GM06990 (cell line): ENCODE results near the gene HGD.
"Not testable (repeated sequence)": the region's sequence is repeated elsewhere in the genome, so short reads cannot be mapped to it uniquely, and the experiment has no call there.

Experiments used
- DNase-seq: peaks from one replicate; pipeline ENCODE4 v3.0.0-alpha.2; 2011; ENCODE audit not compliant: insufficient read length; ENCODE audit errors: extremely low read depth
- H3K27me3 ChIP-seq: replicated peaks from 2 replicates; pipeline ENCODE4 v1.6.0; 2011; ENCODE audit warnings: low read length; ENCODE audit not compliant: control insufficient read depth, insufficient read depth
- H3K36me3 ChIP-seq: 2 replicates; pipeline ENCODE4 v1.5.1; 2011; ENCODE audit warnings: low read length; ENCODE audit not compliant: control insufficient read depth, insufficient read depth
- H3K4me3 ChIP-seq: replicated peaks from 2 replicates; pipeline ENCODE4 v1.5.1; 2011; ENCODE audit warnings: low read depth, mild to moderate bottlenecking, control low read depth, low read length
- TF ChIP-seq, protein P1 (sequence below): IDR thresholded peaks from 2 replicates; pipeline ENCODE4 v1.5.1; 2011; ENCODE audit warnings: low read length, control low read depth, mild to moderate bottlenecking, inconsistent platforms; ENCODE audit not compliant: insufficient read depth, poor library complexity, severe bottlenecking

The HGD gene

DNA sequence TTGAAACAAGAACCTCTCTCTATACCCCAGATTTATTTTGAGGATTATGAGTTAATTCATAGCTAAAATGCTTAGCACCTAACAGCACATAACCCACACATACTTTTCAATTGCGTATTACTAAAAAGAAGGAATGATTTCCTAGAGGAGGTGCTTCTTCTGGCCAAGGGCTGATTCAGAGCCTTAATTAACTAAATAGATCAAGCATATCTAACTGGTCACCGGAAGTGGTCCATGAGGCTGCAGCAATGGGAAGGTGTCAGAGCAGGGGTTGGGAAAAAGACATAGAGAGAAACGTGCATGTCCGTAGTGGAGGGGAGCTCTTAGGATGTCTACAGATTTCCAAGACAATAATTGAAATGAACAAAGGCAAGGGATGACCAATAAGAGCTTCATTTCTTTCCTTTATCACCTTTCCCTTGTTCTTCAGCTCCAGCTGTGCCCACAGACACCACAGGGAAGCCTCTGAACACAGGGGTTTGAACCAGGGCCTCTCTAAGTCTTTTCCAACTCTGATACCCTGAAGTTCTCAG, 467 bp downstream of the HGD start:
- Histone ChIP-seq H3K4me3 (no peak overlapping the region), H3K27me3 (no peaks in the 10 kb centered on the region), H3K36me3 (no peaks in the 10 kb centered on the region)
- DNase-seq, result no peak
- TF ChIP-seq, protein P1, sequence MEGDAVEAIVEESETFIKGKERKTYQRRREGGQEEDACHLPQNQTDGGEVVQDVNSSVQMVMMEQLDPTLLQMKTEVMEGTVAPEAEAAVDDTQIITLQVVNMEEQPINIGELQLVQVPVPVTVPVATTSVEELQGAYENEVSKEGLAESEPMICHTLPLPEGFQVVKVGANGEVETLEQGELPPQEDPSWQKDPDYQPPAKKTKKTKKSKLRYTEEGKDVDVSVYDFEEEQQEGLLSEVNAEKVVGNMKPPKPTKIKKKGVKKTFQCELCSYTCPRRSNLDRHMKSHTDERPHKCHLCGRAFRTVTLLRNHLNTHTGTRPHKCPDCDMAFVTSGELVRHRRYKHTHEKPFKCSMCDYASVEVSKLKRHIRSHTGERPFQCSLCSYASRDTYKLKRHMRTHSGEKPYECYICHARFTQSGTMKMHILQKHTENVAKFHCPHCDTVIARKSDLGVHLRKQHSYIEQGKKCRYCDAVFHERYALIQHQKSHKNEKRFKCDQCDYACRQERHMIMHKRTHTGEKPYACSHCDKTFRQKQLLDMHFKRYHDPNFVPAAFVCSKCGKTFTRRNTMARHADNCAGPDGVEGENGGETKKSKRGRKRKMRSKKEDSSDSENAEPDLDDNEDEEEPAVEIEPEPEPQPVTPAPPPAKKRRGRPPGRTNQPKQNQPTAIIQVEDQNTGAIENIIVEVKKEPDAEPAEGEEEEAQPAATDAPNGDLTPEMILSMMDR, result no peak

DNA sequence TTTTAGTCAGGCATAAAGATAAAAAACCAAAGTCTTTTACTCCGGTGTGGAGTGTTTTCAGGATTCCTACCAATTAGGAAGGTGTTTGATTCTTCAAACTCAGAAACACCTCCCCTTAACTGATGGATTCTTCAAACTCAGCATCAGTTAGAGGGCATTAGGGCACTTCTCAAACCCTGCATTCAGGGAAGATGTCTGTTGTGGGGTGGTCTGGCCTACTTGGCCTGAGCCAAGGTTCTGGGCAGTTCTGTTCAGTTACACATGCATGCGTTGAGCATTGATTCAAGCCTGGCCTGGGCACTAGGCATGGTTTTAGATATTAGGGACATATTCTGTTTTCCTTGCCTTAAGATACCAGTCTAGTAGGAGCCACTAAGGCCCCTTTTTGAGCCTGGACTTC, 1.0 kb downstream of the HGD start:
- H3K36me3 ChIP-seq, result no peaks in the 10 kb centered on the region
- TF ChIP-seq, protein P1, result no peak
- H3K4me3 ChIP-seq, result no peak overlapping the region
- DNase-seq, result no peak
- no peaks in the 10 kb centered on the region for H3K27me3 ChIP-seq

DNA sequence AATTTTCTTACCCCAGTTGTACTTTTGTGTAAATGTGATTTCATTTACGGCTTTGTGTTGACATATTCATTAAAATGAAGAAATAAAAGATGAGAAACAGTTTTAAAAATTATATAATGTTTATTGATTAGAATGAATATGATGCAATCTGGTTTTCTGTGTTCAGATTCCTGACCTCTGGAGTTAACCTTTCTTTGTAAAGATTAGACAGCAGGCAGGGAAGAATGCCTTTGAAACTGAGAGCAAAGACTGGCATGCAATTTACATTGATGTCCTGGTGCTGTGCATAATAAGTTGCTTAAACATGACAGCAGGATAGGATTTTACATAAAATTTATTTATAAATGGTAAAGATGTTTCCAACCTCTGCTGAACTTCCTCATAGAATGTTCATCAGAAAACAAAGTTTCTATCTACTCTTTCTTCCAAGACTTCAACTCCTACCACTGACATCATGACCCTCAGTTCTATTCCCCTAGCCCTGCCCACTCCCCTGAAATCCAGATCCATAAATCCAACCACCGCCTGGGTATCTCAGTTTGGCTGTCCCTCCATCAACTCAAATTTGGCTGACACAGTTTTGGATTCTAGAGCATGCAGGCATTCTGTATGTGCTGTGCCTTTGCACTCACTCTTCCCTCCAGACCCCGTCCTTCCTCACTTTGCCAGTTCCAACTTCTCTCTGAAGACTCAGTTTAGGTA, 1.7 kb downstream of the HGD start:
- TF ChIP-seq, protein P1, result no peak
- H3K36me3 ChIP-seq, result no peaks in the 10 kb centered on the region
- no peak for DNase-seq
- no peaks in the 10 kb centered on the region for H3K27me3 ChIP-seq
- no peak overlapping the region for H3K4me3 ChIP-seq

DNA sequence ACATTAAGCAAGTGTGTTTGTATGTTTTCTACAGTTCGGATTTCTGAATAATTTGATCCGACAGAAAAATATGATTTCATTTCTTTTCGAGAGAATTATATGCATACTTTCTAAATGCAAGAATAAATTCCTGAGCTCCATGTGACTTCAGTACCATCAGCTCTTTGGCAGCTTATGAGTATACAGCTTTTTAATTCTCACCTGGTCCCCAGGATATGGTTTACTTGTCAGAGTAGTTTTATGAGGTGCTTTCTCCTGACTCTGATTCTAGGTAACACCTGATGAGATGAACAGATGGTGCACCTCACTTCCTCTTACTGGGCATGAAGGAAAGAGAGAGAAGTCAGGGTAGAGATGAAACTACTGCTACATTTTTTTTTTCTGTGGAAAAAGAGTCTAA, 3.1 kb downstream of the HGD start:
- DNase-seq, result no peak
- Histone ChIP-seq H3K36me3 (no peaks in the 10 kb centered on the region), H3K4me3 (no peak overlapping the region), H3K27me3 (no peaks in the 10 kb centered on the region)
- TF ChIP-seq, protein P1, result no peak

DNA sequence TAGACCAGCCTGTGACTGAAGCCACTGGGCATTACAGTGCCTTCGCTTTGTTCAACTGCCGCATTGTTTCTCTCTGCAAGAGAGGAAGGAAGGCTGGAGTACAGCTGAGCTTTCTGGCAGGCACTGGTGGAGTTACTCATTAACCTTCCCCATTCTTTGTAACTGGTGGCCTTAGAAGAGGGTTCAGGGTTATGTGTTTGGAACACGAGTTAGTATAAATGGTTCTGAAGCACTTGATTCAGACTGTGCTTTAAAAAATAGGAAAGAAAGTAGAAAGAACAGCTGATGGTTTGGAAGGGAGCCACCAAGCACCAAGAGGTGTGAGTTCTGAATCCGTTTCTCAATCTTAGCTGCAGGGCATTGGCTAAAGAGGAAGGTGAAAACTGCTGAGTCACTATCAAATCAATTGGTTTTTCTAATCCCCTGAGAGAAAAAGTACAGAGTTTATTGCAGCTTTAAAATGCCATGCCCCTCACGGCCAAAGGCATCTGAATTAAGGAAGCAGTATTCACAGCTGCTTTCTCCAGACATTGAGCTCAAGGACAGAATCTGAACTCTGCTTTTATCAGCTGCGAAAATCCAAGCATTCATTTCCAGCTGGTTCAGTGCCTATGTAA, 3.6 kb downstream of the HGD start:
- no peaks in the 10 kb centered on the region for H3K36me3 ChIP-seq
- no peak overlapping the region for H3K4me3 ChIP-seq
- H3K27me3 ChIP-seq, result no peaks in the 10 kb centered on the region
- TF ChIP-seq, protein P1, result no peak
- no peak for DNase-seq

DNA sequence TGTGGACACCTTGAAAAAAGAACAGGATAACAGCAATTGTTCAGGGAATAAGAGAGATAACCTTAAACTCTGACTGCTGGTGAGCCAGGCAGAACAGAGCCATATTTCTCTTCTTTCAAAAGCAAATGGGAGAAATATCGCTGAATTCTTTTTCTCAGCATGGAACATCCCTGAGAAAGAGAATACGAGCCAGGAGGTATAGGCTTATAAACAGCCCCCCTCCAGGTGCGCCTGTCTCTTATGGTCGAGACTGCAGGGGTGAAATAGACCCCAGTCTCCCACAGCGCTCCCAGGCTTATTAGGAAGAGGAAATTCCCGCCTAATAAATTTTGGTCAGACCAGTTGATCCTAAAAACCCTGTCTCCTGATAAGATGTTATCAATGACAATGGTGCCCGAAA, 4.8 kb downstream of the HGD start:
- not testable (repeated sequence) for H3K27me3 ChIP-seq, H3K36me3 ChIP-seq, DNase-seq, H3K4me3 ChIP-seq
